Uterus (tissue), 4 donors: ENCODE results near the gene STX16. TPM values are rescaled to one million over a fixed set of nuclear protein-coding genes. Genes with fewer than 3 reads are reported as not detected.
A peak's percentile ranks its signal among the peaks of the same experiment; 100 is the strongest.
"Not testable (repeated sequence)": the region's sequence is repeated elsewhere in the genome, so short reads cannot be mapped to it uniquely, and the experiment has no call there.

Experiments used
- DNase-seq, 2 donors: peaks; one replicate each; pipeline ENCODE4 v3.0.0-alpha.2; 2019 to 2020
- H3K27ac ChIP-seq, 2 donors: fragments of 200-600 bp; sonication (generic); 1 replicate in 1 of 2; 2 replicates in 1 of 2; pipeline ENCODE4 v1.5.1; 2016 to 2018
- H3K27me3 ChIP-seq, 2 donors: fragments of 200-600 bp; sonication (generic); one replicate each; pipeline ENCODE4 v1.5.1; 2018 to 2019; ENCODE audit warnings: control low read depth in 1 of 2
- H3K36me3 ChIP-seq, 2 donors: fragments of 200-600 bp; sonication (generic); one replicate each; pipeline ENCODE4 v1.5.1; 2019; ENCODE audit warnings: control low read depth in 1 of 2
- H3K4me1 ChIP-seq, 2 donors: fragments of 200-600 bp; sonication (generic); one replicate each; pipeline ENCODE4 v1.5.1; 2018 to 2019; ENCODE audit warnings: control low read depth in 1 of 2
- H3K4me3 ChIP-seq, 2 donors: fragments of 200-600 bp; sonication (generic); 1 replicate in 1 of 2; 2 replicates in 1 of 2; pipeline ENCODE4 v1.5.1; 2018 to 2019; ENCODE audit warnings: mild to moderate bottlenecking in 1 of 2
- H3K9me3 ChIP-seq, 2 donors: fragments of 200-600 bp; sonication (generic); one replicate each; pipeline ENCODE4 v1.5.1; 2019; ENCODE audit warnings: control low read depth in 1 of 2
- POLR2A ChIP-seq, 2 donors: fragments of 450-650 bp; IDR thresholded peaks; one replicate each; pipeline ENCODE4 v1.6.1; 2016; ENCODE audit warnings: antibody characterized with exemption in 2 of 2, mild to moderate bottlenecking in 1 of 2, moderate library complexity in 1 of 2
- intact Hi-C: fragments of 100-400 bp; cut with DNase I; formaldehyde crosslinking; loops from one replicate; pipeline ENCODE4 v1.15.1; 2023; ENCODE audit warnings: low total_unique reads
- total RNA-seq, 4 donors: library from RNA; depleted of rRNA in 3 of 4; stranded (reverse); fragments of >200 nt in 3 of 4; gene quantifications; one replicate each; pipeline versions ENCODE4 v1.1.0 to v1.2.4, GENCODE V29; 2014 to 2023
- TF ChIP-seq, protein P1 (sequence below), 4 experiments: fragments of 200-600 bp in 2 of 4; fragments of 450-650 bp in 2 of 4; sonication (generic) in 2 of 4; IDR thresholded peaks; one replicate each; pipeline ENCODE4 v1.5.1; 2016 to 2019; ENCODE audit warnings: antibody characterized with exemption in 4 of 4, mild to moderate bottlenecking in 2 of 4, moderate library complexity in 1 of 4
- donor health status: DM: yes; HTN: yes; CAD: no.

Gene STX16
- total RNA-seq, 4 donors from 2014 or later, result 32.6 to 82.7 (median 60.8) TPM

DNA sequence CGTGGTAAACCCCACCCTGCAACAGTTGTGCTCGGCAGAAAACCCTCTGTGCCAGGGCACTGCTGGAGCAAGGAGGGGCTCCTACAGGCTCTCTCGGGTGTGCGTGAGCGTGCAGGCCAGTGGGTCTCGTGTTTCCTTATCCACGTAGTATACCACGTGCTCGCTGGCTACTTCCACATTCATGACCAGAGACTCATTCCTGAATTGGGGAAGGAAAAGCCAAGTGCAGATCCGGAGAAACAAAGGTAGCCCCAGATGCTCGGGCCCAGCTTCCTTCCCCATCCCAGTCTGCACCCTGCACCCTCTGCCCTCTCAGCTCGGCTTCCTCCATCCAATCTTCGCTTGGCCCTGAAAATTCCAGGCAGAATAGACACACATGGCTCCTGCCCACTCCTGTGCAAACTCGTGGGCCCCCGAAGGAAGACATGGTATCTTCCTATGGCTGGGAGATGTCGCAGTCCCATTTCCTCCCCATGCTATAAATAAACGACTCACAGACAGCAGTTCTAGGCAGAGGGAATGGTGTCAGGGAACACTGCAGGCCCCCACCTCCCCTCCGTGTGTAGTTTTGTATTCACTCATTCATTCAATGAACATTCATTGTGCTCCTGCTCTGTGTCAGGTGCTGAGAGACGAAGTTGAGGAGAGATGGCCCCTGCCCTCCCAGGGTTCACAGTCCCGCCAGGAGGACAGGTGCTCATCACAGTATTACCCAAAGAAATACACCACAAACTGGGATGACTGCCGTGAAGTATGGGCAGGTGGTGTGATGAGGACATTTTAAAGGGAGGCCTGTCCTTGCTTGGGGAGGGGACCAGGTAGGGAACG, 71.1 kb downstream of the STX16 start:
- Histone ChIP-seq H3K36me3 (no peaks in the 10 kb centered on the region), H3K27ac (no peak overlapping the region), H3K9me3 (no peaks in the 10 kb centered on the region), H3K4me1 (no peaks in the 10 kb centered on the region), H3K4me3 (no peak overlapping the region), H3K27me3 (no peaks in the 10 kb centered on the region)
- peak in 1 of 2 donors; percentile 8 for DNase-seq
- TF ChIP-seq POLR2A (IDR thresholded peaks at IDR 0.05), result no peak
- TF ChIP-seq, protein P1, sequence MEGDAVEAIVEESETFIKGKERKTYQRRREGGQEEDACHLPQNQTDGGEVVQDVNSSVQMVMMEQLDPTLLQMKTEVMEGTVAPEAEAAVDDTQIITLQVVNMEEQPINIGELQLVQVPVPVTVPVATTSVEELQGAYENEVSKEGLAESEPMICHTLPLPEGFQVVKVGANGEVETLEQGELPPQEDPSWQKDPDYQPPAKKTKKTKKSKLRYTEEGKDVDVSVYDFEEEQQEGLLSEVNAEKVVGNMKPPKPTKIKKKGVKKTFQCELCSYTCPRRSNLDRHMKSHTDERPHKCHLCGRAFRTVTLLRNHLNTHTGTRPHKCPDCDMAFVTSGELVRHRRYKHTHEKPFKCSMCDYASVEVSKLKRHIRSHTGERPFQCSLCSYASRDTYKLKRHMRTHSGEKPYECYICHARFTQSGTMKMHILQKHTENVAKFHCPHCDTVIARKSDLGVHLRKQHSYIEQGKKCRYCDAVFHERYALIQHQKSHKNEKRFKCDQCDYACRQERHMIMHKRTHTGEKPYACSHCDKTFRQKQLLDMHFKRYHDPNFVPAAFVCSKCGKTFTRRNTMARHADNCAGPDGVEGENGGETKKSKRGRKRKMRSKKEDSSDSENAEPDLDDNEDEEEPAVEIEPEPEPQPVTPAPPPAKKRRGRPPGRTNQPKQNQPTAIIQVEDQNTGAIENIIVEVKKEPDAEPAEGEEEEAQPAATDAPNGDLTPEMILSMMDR (IDR thresholded peaks at IDR 0.05), result no peak
- intact Hi-C loops, result no loop called here

DNA sequence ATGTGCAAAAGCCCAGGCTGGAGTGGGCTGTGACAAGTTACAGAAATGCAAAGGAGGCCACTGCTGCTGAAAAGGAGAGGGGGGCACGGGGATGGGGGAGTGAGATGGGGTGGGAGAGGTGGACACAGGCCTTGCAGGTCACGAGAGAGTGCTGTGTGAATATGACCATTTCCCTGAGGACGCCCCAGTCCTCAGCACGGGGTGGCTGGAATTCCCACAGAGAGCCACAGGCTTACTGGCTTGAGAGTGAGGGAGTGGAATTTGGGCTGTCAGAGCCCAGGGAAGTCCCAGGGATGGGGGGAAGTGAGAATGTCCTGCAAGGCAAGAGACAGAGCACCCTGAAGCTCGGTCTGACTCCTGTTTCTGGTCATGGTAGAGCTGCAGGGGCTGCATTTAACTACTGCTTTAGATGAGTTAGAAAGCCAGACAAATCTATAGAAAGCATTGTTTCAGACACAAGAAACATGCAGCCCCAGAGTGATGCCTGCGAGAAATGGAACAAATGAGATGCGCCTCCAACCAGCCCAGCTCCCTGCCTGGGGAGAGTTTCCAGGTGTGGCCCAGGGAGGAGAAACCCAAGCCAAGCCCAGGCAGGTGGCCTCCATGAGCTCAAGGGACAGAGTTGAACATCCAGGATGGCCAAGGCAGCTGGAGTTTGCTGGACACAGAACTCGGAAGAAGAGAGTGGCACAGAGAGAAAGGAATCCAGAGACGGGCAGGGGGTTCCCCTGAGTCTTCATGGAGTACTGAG, 72.0 kb downstream of the STX16 start:
- TF ChIP-seq POLR2A (IDR thresholded peaks at IDR 0.05), result no peak
- TF ChIP-seq, protein P1 (IDR thresholded peaks at IDR 0.05), result no peak
- Histone ChIP-seq H3K27me3 (no peaks in the 10 kb centered on the region), H3K9me3 (no peaks in the 10 kb centered on the region), H3K36me3 (no peaks in the 10 kb centered on the region), H3K4me3 (no peak overlapping the region), H3K4me1 (no peaks in the 10 kb centered on the region), H3K27ac (no peak overlapping the region)
- peak in 1 of 2 donors; percentile 4 for DNase-seq
- intact Hi-C loops, result no loop called here

DNA sequence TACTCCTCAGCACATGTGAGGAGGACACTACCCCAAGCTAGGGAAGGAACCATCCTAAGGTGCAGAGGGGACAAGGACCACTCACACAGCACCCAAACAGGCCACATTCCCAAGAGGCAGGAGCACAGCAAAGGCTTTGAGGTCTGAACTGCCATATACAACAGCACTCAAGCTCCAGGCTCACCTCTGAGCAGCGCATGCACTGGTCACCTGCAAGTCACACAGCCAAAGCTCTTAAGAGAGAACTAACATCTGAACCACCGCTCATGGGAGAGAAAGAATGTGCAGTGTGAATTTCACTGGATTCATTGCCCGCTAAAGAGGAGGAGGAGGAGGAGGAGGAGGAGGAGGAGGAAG, 72.5 kb downstream of the STX16 start:
- TF ChIP-seq, protein P1 (IDR thresholded peaks at IDR 0.05), result no peak
- TF ChIP-seq POLR2A (IDR thresholded peaks at IDR 0.05), result no peak
- no peak overlapping the region for H3K4me3 ChIP-seq
- H3K36me3 ChIP-seq, result no peaks in the 10 kb centered on the region
- H3K27me3 ChIP-seq, result no peaks in the 10 kb centered on the region
- no peaks in the 10 kb centered on the region for H3K4me1 ChIP-seq
- intact Hi-C loops, result no loop called here
- no peak for DNase-seq
- H3K9me3 ChIP-seq, result no peaks in the 10 kb centered on the region
- no peak overlapping the region for H3K27ac ChIP-seq

DNA sequence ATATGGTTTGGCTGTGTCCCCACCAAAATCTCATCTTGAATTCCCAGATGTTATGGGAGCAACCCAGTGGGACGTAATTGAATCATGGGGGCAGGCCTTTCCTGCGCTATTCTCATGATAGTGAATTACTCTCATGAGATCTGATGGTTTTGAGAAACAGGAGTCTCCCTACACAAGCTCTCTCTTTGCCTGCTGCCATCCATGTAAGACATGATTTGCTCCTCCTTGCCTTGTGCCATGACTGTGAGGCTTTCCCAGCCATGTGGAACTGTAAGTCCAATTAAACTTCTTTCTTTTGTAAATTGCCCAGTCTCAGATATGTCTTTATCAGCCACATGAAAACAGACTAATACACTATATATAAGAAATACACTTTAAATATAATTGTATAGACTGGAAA, 75.1 kb downstream of the STX16 start:
- H3K4me3 ChIP-seq, H3K4me1 ChIP-seq, H3K9me3 ChIP-seq, intact Hi-C loops, H3K27me3 ChIP-seq, H3K36me3 ChIP-seq, H3K27ac ChIP-seq, DNase-seq: not testable (repeated sequence)

Other genes starting within 250 kb of the STX16 start
- 1 to 10 TPM in 2 of 4 donors, under 1 TPM in 1, not detected in 1; 0.59 to 2.1 (median 1.1) TPM for gene APCDD1L, start 135.9 kb upstream of the STX16 start, total RNA-seq
- gene NPEPL1, start 41.5 kb downstream of the STX16 start, total RNA-seq, result 10 to 100 TPM; 14.1 to 35.2 (median 24.7) TPM
- 1 to 10 TPM in 2 of 4 donors, under 1 TPM in 1, not detected in 1; 0.77 to 3.4 (median 1.2) TPM for gene GNAS-AS1, start 199.6 kb downstream of the STX16 start, total RNA-seq
- 100 to 1,000 TPM; 281 to 822 (median 446) TPM for gene GNAS, start 201.4 kb downstream of the STX16 start, total RNA-seq